ENCODE measurements around the gene SLC35E3.

DNA sequence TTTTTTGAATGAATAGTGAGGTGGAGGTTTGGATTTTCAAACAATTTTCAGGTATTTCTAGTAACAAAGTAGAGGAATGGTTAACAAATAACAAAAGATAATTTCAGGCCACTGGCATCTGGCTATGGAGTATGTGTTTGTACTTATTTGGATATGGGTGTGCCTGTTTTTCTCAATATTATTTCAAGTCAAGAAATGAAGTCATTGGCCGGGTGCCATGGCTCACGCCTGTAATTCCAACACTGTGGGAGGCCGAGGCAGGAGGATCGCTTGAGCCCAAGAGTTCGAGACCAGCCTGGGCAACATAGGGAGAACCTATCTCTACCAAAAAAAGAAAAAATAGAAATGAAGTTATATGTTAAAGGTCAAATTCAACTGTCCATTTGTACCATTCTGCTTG lies 13.9 kb downstream of the SLC35E3 start:
- TF ChIP-seq FOSL1 (IDR thresholded peaks at IDR 0.05; ENCODE audit: low read depth) (no peak), POLR2A (IDR thresholded peaks at IDR 0.05; ENCODE audit: borderline replicate concordance, extremely low read depth, insufficient read depth, insufficient read length) (no peak), ELF1 (IDR thresholded peaks at IDR 0.05; ENCODE audit: borderline replicate concordance, low read depth) (no peak), EZH2phosphoT487 (IDR thresholded peaks at IDR 0.05; ENCODE audit: borderline replicate concordance) (no peak), ZNF274 (IDR thresholded peaks at IDR 0.05; ENCODE audit: low read depth, low read length) (no peak), CEBPB (IDR thresholded peaks at IDR 0.05; ENCODE audit: low read depth) (no peak), YY1 (IDR thresholded peaks at IDR 0.05; ENCODE audit: extremely low read depth, insufficient replicate concordance, low read depth, low read length) (no peak), EZH2 (IDR thresholded peaks at IDR 0.05) (no peak)
- TF ChIP-seq, protein P1, sequence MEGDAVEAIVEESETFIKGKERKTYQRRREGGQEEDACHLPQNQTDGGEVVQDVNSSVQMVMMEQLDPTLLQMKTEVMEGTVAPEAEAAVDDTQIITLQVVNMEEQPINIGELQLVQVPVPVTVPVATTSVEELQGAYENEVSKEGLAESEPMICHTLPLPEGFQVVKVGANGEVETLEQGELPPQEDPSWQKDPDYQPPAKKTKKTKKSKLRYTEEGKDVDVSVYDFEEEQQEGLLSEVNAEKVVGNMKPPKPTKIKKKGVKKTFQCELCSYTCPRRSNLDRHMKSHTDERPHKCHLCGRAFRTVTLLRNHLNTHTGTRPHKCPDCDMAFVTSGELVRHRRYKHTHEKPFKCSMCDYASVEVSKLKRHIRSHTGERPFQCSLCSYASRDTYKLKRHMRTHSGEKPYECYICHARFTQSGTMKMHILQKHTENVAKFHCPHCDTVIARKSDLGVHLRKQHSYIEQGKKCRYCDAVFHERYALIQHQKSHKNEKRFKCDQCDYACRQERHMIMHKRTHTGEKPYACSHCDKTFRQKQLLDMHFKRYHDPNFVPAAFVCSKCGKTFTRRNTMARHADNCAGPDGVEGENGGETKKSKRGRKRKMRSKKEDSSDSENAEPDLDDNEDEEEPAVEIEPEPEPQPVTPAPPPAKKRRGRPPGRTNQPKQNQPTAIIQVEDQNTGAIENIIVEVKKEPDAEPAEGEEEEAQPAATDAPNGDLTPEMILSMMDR (IDR thresholded peaks at IDR 0.05 in 2 of 3, conservative IDR thresholded peaks at IDR 0.05 in 1 of 3; ENCODE audit: borderline replicate concordance in 1 of 3, insufficient read depth in 1 of 3, low read depth in 2 of 3, low read length in 2 of 3) = no peak
- TF ChIP-seq, protein P2, sequence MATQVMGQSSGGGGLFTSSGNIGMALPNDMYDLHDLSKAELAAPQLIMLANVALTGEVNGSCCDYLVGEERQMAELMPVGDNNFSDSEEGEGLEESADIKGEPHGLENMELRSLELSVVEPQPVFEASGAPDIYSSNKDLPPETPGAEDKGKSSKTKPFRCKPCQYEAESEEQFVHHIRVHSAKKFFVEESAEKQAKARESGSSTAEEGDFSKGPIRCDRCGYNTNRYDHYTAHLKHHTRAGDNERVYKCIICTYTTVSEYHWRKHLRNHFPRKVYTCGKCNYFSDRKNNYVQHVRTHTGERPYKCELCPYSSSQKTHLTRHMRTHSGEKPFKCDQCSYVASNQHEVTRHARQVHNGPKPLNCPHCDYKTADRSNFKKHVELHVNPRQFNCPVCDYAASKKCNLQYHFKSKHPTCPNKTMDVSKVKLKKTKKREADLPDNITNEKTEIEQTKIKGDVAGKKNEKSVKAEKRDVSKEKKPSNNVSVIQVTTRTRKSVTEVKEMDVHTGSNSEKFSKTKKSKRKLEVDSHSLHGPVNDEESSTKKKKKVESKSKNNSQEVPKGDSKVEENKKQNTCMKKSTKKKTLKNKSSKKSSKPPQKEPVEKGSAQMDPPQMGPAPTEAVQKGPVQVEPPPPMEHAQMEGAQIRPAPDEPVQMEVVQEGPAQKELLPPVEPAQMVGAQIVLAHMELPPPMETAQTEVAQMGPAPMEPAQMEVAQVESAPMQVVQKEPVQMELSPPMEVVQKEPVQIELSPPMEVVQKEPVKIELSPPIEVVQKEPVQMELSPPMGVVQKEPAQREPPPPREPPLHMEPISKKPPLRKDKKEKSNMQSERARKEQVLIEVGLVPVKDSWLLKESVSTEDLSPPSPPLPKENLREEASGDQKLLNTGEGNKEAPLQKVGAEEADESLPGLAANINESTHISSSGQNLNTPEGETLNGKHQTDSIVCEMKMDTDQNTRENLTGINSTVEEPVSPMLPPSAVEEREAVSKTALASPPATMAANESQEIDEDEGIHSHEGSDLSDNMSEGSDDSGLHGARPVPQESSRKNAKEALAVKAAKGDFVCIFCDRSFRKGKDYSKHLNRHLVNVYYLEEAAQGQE (IDR thresholded peaks at IDR 0.05; ENCODE audit: low read depth) = no peak
- TF ChIP-seq, protein P3, sequence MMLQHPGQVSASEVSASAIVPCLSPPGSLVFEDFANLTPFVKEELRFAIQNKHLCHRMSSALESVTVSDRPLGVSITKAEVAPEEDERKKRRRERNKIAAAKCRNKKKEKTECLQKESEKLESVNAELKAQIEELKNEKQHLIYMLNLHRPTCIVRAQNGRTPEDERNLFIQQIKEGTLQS (IDR thresholded peaks at IDR 0.05) = no peak
- TF ChIP-seq, protein P4, sequence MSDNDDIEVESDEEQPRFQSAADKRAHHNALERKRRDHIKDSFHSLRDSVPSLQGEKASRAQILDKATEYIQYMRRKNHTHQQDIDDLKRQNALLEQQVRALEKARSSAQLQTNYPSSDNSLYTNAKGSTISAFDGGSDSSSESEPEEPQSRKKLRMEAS (IDR thresholded peaks at IDR 0.05) = no peak

Data from HCT116 (cell line).